SK-N-SH treated with all-trans-retinoic acid at 6 μM for 48 hours (cell line): ENCODE measurements around the gene STK39.

ENCODE experiments used
- ATAC-seq: fragments of 200-7000 bp; cut with Tn5 transposase; 3 replicates; pipeline ENCODE4 v1.9.1; 2020; ENCODE audit warnings: mild to moderate bottlenecking, moderate library complexity
- ARNTL ChIP-seq: fragments of 450-650 bp; formaldehyde crosslinking; IDR thresholded peaks from 2 replicates; pipeline ENCODE4 v1.5.0; 2020; ENCODE audit warnings: low read depth, mild to moderate bottlenecking, moderate library complexity, borderline replicate concordance
- BACH2 ChIP-seq: fragments of 250-450 bp; sonication (Bioruptor Pico); IDR thresholded peaks from 2 replicates; pipeline ENCODE4 v1.9.0; 2021; ENCODE audit warnings: mild to moderate bottlenecking, borderline replicate concordance
- CREB5 ChIP-seq: fragments of 250-450 bp; sonication (Bioruptor Pico); IDR thresholded peaks from 2 replicates; pipeline ENCODE4 v1.5.1; 2020; ENCODE audit warnings: low read depth, mild to moderate bottlenecking, moderate library complexity
- CSDC2 ChIP-seq: fragments of 250-450 bp; sonication (Bioruptor Pico); IDR thresholded peaks from 2 replicates; pipeline ENCODE4 v1.5.0; 2020; ENCODE audit warnings: mild to moderate bottlenecking, moderate library complexity
- CSRNP3 ChIP-seq: fragments of 250-450 bp; sonication (Bioruptor Pico); IDR thresholded peaks from 2 replicates; pipeline ENCODE4 v1.5.1; 2021; ENCODE audit warnings: mild to moderate bottlenecking, moderate library complexity
- ESRRG ChIP-seq: fragments of 250-450 bp; sonication (Bioruptor Pico); IDR thresholded peaks from 2 replicates; pipeline ENCODE4 v1.6.1; 2021; ENCODE audit warnings: mild to moderate bottlenecking
- ISL1 ChIP-seq: fragments of 250-450 bp; sonication (Bioruptor Pico); IDR thresholded peaks from 2 replicates; pipeline ENCODE4 v2.1.2; 2022; ENCODE audit warnings: mild to moderate bottlenecking, moderate library complexity
- OSR1 ChIP-seq: fragments of 250-450 bp; sonication (Bioruptor Pico); IDR thresholded peaks from 2 replicates; pipeline ENCODE4 v1.8.0; 2022; ENCODE audit warnings: moderate library complexity, mild to moderate bottlenecking, inconsistent platforms
- PATZ1 ChIP-seq: fragments of 250-450 bp; sonication (Bioruptor Pico); IDR thresholded peaks from 2 replicates; pipeline ENCODE4 v1.8.0; 2020; ENCODE audit warnings: mild to moderate bottlenecking, moderate library complexity, borderline replicate concordance
- POU6F1 ChIP-seq: fragments of 250-450 bp; sonication (Bioruptor Pico); IDR thresholded peaks from 2 replicates; pipeline ENCODE4 v1.8.0; 2021; ENCODE audit warnings: low read depth, mild to moderate bottlenecking, moderate library complexity, borderline replicate concordance
- PPARA ChIP-seq: fragments of 250-450 bp; sonication (Bioruptor Pico); IDR thresholded peaks from 2 replicates; pipeline ENCODE4 v1.5.0; 2020; ENCODE audit warnings: mild to moderate bottlenecking, borderline replicate concordance
- SNAI2 ChIP-seq: fragments of 250-450 bp; sonication (Bioruptor Pico); IDR thresholded peaks from 2 replicates; pipeline ENCODE4 v1.5.0; 2020; ENCODE audit warnings: mild to moderate bottlenecking, moderate library complexity
- TOX ChIP-seq: fragments of 250-450 bp; sonication (Bioruptor Pico); IDR thresholded peaks from 2 replicates; pipeline ENCODE4 v1.8.0; 2021; ENCODE audit warnings: mild to moderate bottlenecking, moderate library complexity, borderline replicate concordance
- TSHZ2 ChIP-seq: fragments of 250-450 bp; sonication (Bioruptor Pico); IDR thresholded peaks from 2 replicates; pipeline ENCODE4 v1.5.0; 2020; ENCODE audit warnings: mild to moderate bottlenecking, moderate library complexity
- ZC3H10 ChIP-seq: fragments of 250-450 bp; sonication (Bioruptor Pico); IDR thresholded peaks from 2 replicates; pipeline ENCODE4 v1.5.1; 2021; ENCODE audit warnings: mild to moderate bottlenecking, moderate library complexity
- ZFP3 ChIP-seq: fragments of 250-450 bp; sonication (Bioruptor Pico); IDR thresholded peaks from 2 replicates; pipeline ENCODE4 v1.5.0; 2020; ENCODE audit warnings: mild to moderate bottlenecking, moderate library complexity
- ZFP30 ChIP-seq: fragments of 450-650 bp; formaldehyde crosslinking; IDR thresholded peaks from 2 replicates; pipeline ENCODE4 v1.5.0; 2022; ENCODE audit warnings: mild to moderate bottlenecking, moderate library complexity
- ZNF565 ChIP-seq: fragments of 450-650 bp; formaldehyde crosslinking; conservative IDR thresholded peaks from 2 replicates; pipeline ENCODE4 v1.5.0; 2020; ENCODE audit warnings: low read depth, mild to moderate bottlenecking, moderate library complexity
- ZNF70 ChIP-seq: fragments of 450-650 bp; formaldehyde crosslinking; IDR thresholded peaks from 2 replicates; pipeline ENCODE4 v1.5.0; 2020; ENCODE audit warnings: mild to moderate bottlenecking, moderate library complexity

STK39 gene

GRCh38 chr2:168192839-168193616, 54.4 kb downstream of the STK39 start:
- no peak for TF ChIP-seq PATZ1 (CRISPR knock-in tag)
- TF ChIP-seq CSRNP3 = no peak
- no peak for TF ChIP-seq CREB5 (CRISPR knock-in tag)
- no peak for TF ChIP-seq PPARA (CRISPR knock-in tag)
- TF ChIP-seq ZNF70 (CRISPR knock-in tag) = no peak
- TF ChIP-seq SNAI2 (CRISPR knock-in tag) = no peak
- no peak for TF ChIP-seq CSDC2 (CRISPR knock-in tag)
- no peak for TF ChIP-seq ZFP3
- TF ChIP-seq ISL1 (CRISPR knock-in tag) = no peak
- TF ChIP-seq ZC3H10 (CRISPR knock-in tag) = no peak
- no peak for TF ChIP-seq ZFP30 (CRISPR knock-in tag)
- no peak for TF ChIP-seq TOX (CRISPR knock-in tag)
- TF ChIP-seq BACH2 (CRISPR knock-in tag) = no peak
- TF ChIP-seq POU6F1 (CRISPR knock-in tag) = no peak
- TF ChIP-seq ARNTL (CRISPR knock-in tag) = no peak
- TF ChIP-seq OSR1 (CRISPR knock-in tag) = no peak
- no peak for TF ChIP-seq TSHZ2 (CRISPR knock-in tag)
- TF ChIP-seq ESRRG (CRISPR knock-in tag) = no peak
- TF ChIP-seq, all 23 proteins: peak for 0
- peak; percentile 33 for ATAC-seq

GRCh38 chr2:168191955-168192785, 55.2 kb downstream of the STK39 start:
- no peak for ATAC-seq
- TF ChIP-seq ZFP30 (CRISPR knock-in tag) (no peak), ZNF565 (CRISPR knock-in tag) (no peak)
- TF ChIP-seq, all 23 proteins: peak for 0
